ENCODE results near the gene TM7SF2.

Gene TM7SF2

DNA sequence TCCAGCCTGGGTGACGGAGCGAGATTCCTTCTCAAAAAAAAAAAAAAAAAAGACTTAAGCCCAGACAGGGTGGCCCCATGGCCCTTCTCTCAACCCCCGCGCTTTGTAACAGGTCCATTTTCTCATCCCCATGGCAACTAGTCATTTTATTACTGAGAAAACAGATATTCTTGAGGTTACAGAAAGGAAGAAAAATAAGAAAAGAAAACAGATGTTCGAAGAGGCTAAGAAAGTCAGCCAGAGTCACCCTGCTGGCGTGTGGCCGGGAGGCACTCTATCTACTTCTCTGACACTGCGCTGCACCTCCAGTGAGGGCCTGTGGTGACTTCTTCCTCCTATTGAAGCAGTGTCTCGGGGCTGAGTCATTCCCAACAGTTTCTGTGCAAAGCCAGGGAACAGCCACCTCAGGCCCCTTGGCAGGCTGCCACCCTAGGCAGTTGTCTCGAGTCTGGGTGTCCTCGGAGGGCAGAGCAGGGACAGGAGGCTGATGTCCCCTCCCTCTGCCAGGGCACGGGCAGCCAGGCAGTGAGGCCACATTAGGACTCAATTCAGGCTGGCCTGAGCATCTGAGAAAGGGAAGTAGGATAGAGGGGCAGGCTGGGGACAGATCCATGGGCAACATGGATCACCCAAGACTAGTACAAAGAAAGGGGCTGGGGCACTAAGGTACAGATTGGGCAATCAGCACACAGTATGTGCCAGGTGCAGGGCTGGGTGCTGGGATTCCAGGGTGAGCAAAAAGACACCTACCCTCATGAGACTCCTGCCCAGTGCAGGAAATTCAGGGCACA lies 39.0 kb downstream of the TM7SF2 start:
- TF ChIP-seq, protein P1, sequence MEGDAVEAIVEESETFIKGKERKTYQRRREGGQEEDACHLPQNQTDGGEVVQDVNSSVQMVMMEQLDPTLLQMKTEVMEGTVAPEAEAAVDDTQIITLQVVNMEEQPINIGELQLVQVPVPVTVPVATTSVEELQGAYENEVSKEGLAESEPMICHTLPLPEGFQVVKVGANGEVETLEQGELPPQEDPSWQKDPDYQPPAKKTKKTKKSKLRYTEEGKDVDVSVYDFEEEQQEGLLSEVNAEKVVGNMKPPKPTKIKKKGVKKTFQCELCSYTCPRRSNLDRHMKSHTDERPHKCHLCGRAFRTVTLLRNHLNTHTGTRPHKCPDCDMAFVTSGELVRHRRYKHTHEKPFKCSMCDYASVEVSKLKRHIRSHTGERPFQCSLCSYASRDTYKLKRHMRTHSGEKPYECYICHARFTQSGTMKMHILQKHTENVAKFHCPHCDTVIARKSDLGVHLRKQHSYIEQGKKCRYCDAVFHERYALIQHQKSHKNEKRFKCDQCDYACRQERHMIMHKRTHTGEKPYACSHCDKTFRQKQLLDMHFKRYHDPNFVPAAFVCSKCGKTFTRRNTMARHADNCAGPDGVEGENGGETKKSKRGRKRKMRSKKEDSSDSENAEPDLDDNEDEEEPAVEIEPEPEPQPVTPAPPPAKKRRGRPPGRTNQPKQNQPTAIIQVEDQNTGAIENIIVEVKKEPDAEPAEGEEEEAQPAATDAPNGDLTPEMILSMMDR (IDR thresholded peaks at IDR 0.05; ENCODE audit: low read depth, low read length): no peak
- TF ChIP-seq EZH2phosphoT487 (IDR thresholded peaks at IDR 0.05; ENCODE audit: low read depth): no peak

DNA sequence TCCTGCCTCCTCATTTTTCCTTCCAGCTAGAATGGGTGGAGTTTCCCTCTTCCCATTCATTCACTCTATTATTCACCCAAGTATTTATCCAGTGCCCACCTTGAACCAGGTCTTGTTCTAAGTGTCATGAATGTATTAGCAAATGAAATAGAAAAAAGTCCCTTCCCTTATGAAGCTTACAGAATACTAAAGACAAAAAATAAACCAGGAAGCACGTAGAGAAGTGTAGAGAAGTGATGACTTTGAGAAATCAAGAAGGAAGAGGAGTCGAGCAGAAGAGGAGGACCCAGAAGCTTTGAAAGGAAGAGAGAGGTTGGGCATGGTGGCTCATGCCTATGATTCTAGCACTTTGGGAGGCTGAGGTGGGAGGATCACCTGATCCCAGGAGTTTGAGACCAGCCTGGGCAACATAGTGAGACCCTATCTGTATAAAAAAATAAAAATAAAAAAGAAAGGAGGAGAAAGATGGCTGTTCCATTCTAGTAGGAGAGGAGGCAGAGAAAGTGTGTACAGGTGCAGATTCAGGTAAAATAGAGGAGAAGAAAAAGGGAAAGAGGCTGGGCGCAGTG lies 39.7 kb downstream of the TM7SF2 start:
- H3K4me2 ChIP-seq (ENCODE audit: low read length): no peak overlapping the region
- H3K4me3 ChIP-seq (ENCODE audit: low read length): no peak overlapping the region
- H3K36me3 ChIP-seq (replicated peaks; ENCODE audit: low read depth, low read length): no peaks in the 10 kb centered on the region
- H3K9me3 ChIP-seq (ENCODE audit: insufficient read depth, low read length): no peaks in the 10 kb centered on the region
- H2AFZ ChIP-seq (ENCODE audit: low read depth, low read length): no peak overlapping the region
- TF ChIP-seq, protein P1 (IDR thresholded peaks at IDR 0.05; ENCODE audit: low read depth, low read length): no peak
- no peak for TF ChIP-seq EZH2phosphoT487 (IDR thresholded peaks at IDR 0.05; ENCODE audit: low read depth)
- no peak overlapping the region for H3K9ac ChIP-seq (ENCODE audit: low read length)
- no peaks in the 10 kb centered on the region for H3K79me2 ChIP-seq (ENCODE audit: low read length)
- peaks cover 25% of the 10 kb centered on the region for H3K4me1 ChIP-seq (ENCODE audit: low read length)
- H3K27ac ChIP-seq (ENCODE audit: low read length): no peak overlapping the region
- H3K27me3 ChIP-seq (ENCODE audit: low read depth, low read length): no peaks in the 10 kb centered on the region
- no peaks in the 10 kb centered on the region for H4K20me1 ChIP-seq (ENCODE audit: insufficient read depth, low read length)

More for the DNA sequence above, 39.0 kb downstream of the TM7SF2 start:
- Histone ChIP-seq H3K9ac (ENCODE audit: low read length) (no peak overlapping the region), H3K9me3 (ENCODE audit: insufficient read depth, low read length) (no peaks in the 10 kb centered on the region), H3K79me2 (ENCODE audit: low read length) (no peaks in the 10 kb centered on the region), H3K4me2 (ENCODE audit: low read length) (peak overlapping the region; percentile 20; the same call in 1 of the 2 replicates), H3K36me3 (replicated peaks; ENCODE audit: low read depth, low read length) (no peaks in the 10 kb centered on the region), H3K4me1 (ENCODE audit: low read length) (peaks cover 29% of the 10 kb centered on the region), H4K20me1 (ENCODE audit: insufficient read depth, low read length) (no peaks in the 10 kb centered on the region), H3K4me3 (ENCODE audit: low read length) (no peak overlapping the region), H2AFZ (ENCODE audit: low read depth, low read length) (peak overlapping the region; percentile 23; the same call in 1 of the 2 replicates), H3K27me3 (ENCODE audit: low read depth, low read length) (no peaks in the 10 kb centered on the region), H3K27ac (ENCODE audit: low read length) (no peak overlapping the region)

DNA sequence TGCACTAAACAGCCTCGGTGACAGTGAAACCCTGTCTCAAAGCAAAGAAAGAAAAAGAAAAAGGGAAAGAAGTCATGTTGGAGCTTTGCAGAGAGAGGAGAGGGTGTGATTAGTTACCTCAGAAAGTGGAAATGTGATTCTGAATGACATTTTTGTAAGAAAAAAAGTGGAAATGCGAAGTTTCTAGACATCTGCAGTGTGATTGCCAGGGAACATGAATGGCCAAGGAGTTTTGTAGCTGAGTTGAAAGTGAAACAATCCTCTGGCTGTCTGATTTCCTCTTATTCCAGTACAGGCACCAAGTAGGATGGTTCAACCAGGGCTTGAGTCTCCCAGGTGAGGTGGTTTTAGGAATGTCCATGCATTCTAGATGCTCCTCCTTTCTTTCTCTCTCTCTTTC lies 40.5 kb downstream of the TM7SF2 start:
- no peaks in the 10 kb centered on the region for H3K9me3 ChIP-seq (ENCODE audit: insufficient read depth, low read length)
- H3K36me3 ChIP-seq (replicated peaks; ENCODE audit: low read depth, low read length): no peaks in the 10 kb centered on the region
- H3K4me2 ChIP-seq (ENCODE audit: low read length): peak overlapping the region; percentile 31
- H4K20me1 ChIP-seq (ENCODE audit: insufficient read depth, low read length): no peaks in the 10 kb centered on the region
- TF ChIP-seq EZH2phosphoT487 (IDR thresholded peaks at IDR 0.05; ENCODE audit: low read depth): no peak
- TF ChIP-seq, protein P1 (IDR thresholded peaks at IDR 0.05; ENCODE audit: low read depth, low read length): no peak
- H3K27ac ChIP-seq (ENCODE audit: low read length): no peak overlapping the region
- no peaks in the 10 kb centered on the region for H3K79me2 ChIP-seq (ENCODE audit: low read length)
- H2AFZ ChIP-seq (ENCODE audit: low read depth, low read length): 0 out of 2 replicates have a peak overlapping the region, but pooled peaks have one; percentile 2
- no peak overlapping the region for H3K9ac ChIP-seq (ENCODE audit: low read length)
- peaks cover 21% of the 10 kb centered on the region for H3K4me1 ChIP-seq (ENCODE audit: low read length)
- no peak overlapping the region for H3K4me3 ChIP-seq (ENCODE audit: low read length)
- no peaks in the 10 kb centered on the region for H3K27me3 ChIP-seq (ENCODE audit: low read depth, low read length)

DNA sequence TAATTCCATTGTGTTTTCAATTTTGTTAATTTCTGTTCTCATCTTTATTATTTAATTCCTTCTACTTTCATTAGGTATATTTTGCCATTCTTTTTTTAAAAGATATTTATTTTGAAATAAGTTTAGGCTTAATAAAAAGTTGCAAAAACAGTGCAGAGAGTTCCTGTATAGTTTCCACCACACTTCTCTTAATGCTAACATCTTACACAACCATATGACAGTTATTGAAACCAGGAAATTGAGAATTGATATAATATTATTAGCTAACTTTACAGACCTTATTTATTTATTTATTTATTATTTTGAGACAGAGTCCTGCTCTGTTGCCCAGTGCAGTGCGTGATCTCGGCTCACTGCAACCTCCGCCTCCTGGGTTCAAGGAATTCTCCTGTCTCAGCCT lies 44.6 kb downstream of the TM7SF2 start:
- H4K20me1 ChIP-seq (ENCODE audit: insufficient read depth, low read length): no peaks in the 10 kb centered on the region
- peaks cover 22% of the 10 kb centered on the region for H3K4me1 ChIP-seq (ENCODE audit: low read length)
- no peak overlapping the region for H3K4me3 ChIP-seq (ENCODE audit: low read length)
- H3K36me3 ChIP-seq (replicated peaks; ENCODE audit: low read depth, low read length): no peaks in the 10 kb centered on the region
- no peak overlapping the region for H3K4me2 ChIP-seq (ENCODE audit: low read length)
- H3K9ac ChIP-seq (ENCODE audit: low read length): no peak overlapping the region
- no peak overlapping the region for H2AFZ ChIP-seq (ENCODE audit: low read depth, low read length)
- no peak overlapping the region for H3K27ac ChIP-seq (ENCODE audit: low read length)
- TF ChIP-seq, protein P1 (IDR thresholded peaks at IDR 0.05; ENCODE audit: low read depth, low read length): no peak
- TF ChIP-seq EZH2phosphoT487 (IDR thresholded peaks at IDR 0.05; ENCODE audit: low read depth): no peak
- no peaks in the 10 kb centered on the region for H3K9me3 ChIP-seq (ENCODE audit: insufficient read depth, low read length)
- H3K27me3 ChIP-seq (ENCODE audit: low read depth, low read length): no peaks in the 10 kb centered on the region
- no peaks in the 10 kb centered on the region for H3K79me2 ChIP-seq (ENCODE audit: low read length)

Data from OCI-LY3 (cell line).